ENCODE results near the gene DAAM1.

DAAM1 gene

DNA sequence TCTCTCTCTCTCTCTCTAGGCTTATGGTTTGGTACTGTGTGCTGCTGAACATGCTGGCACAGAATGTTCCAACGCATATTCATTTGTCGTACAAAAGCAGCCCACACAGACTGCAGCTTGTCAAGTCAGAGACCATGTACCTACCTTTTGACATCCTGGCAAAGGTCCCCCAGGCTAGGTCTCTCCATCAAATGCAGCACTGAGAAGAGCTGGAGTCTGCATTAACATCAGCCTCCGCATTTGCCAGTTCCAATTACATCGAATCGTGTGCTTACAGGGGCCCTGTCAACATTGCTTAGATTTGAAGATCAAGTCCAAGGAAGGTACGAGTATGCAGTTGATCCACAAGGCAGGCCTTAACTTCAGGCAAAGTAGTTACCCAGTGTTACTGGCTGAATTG is 228.8 kb downstream of the DAAM1 start:
- in situ Hi-C loops (cut with MboI; ENCODE audit: low sequenced_read_pairs): no loop called here

DNA sequence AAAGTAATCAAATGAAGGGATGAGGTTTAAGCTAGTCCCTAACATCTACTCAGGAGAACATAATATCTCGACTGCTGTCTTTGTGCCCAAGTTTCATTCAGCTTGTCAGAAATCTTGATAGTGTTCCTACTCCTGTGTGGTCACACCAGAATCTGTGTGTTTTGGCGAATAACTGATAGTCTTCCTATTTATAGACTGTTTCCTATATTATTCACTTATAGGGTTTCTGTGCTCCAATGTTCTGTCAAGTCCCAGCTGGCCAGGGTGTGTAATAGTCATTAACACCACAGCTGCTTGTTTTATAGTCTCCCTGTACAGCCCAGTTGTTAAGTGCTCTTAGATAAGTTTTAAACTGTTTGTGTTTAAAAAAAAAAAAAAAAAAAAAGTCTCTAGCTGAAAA is 230.8 kb downstream of the DAAM1 start:
- in situ Hi-C loops (cut with MboI; ENCODE audit: low sequenced_read_pairs): no loop called here

Measured in hTERT RPE-1 (cell line).